ENCODE measurements around the gene ELFN2. TPM values are rescaled to one million over a fixed set of nuclear protein-coding genes. Genes with fewer than 3 reads are reported as not detected.

ELFN2 gene
- total RNA-seq, 1 donor from 2014 or later, result not detected

- no peaks in the 10 kb centered on the region for H3K4me1 Mint-ChIP-seq
- ChIA-PET CTCF (no interaction called here), POLR2A (no interaction called here)
- DNase-seq (no peak), ATAC-seq (ENCODE audit: low read depth) (no peak)
- no peak overlapping the region for H3K4me3 Mint-ChIP-seq
- peaks cover 13% of the 10 kb centered on the region for H3K27me3 Mint-ChIP-seq
- H3K36me3 Mint-ChIP-seq (ENCODE audit: low read depth), result no peaks in the 10 kb centered on the region
- H3K27ac Mint-ChIP-seq, result no peak overlapping the region
- intact Hi-C loops (cut with micrococcal nuclease), result no loop called here
- H3K9me3 Mint-ChIP-seq, result no peaks in the 10 kb centered on the region
- no peak for TF ChIP-seq CTCF (IDR thresholded peaks at IDR 0.05)
Measured at GRCh38 chr22:37354261-37354660, 73.0 kb downstream of the ELFN2 start.

GRCh38 chr22:37353839-37354238 is 73.4 kb downstream of the ELFN2 start:
- POLR2A ChIA-PET, result no interaction called here
- intact Hi-C loops (cut with micrococcal nuclease), result no loop called here
- TF ChIP-seq CTCF (IDR thresholded peaks at IDR 0.05), result no peak
- no peak overlapping the region for H3K4me3 Mint-ChIP-seq
- H3K36me3 Mint-ChIP-seq (ENCODE audit: low read depth), result no peaks in the 10 kb centered on the region
- no peaks in the 10 kb centered on the region for H3K9me3 Mint-ChIP-seq
- CTCF ChIA-PET, result no interaction called here
- H3K27me3 Mint-ChIP-seq, result peaks cover 13% of the 10 kb centered on the region
- H3K4me1 Mint-ChIP-seq, result no peaks in the 10 kb centered on the region
- DNase-seq (no peak), ATAC-seq (ENCODE audit: low read depth) (no peak)
- H3K27ac Mint-ChIP-seq, result no peak overlapping the region

GRCh38 chr22:37352481-37352880 is 74.8 kb downstream of the ELFN2 start:
- ChIA-PET POLR2A (no interaction called here), CTCF (no interaction called here)
- H3K4me3 Mint-ChIP-seq, result no peak overlapping the region
- ATAC-seq (ENCODE audit: low read depth), result no peak
- intact Hi-C loops (cut with micrococcal nuclease), result no loop called here
- no peaks in the 10 kb centered on the region for H3K4me1 Mint-ChIP-seq
- no peak overlapping the region for H3K27ac Mint-ChIP-seq
- peaks cover 15% of the 10 kb centered on the region for H3K27me3 Mint-ChIP-seq
- H3K9me3 Mint-ChIP-seq, result no peaks in the 10 kb centered on the region
- DNase-seq, result no peak
- TF ChIP-seq CTCF (IDR thresholded peaks at IDR 0.05), result no peak
- H3K36me3 Mint-ChIP-seq (ENCODE audit: low read depth), result no peaks in the 10 kb centered on the region

- H3K4me3 Mint-ChIP-seq, result no peak overlapping the region
- H3K9me3 Mint-ChIP-seq, result no peaks in the 10 kb centered on the region
- DNase-seq (no peak), ATAC-seq (ENCODE audit: low read depth) (no peak)
- H3K36me3 Mint-ChIP-seq (ENCODE audit: low read depth), result no peaks in the 10 kb centered on the region
- peaks cover 13% of the 10 kb centered on the region for H3K27me3 Mint-ChIP-seq
- ChIA-PET CTCF (no interaction called here), POLR2A (no interaction called here)
- H3K4me1 Mint-ChIP-seq, result no peaks in the 10 kb centered on the region
- no peak for TF ChIP-seq CTCF (IDR thresholded peaks at IDR 0.05)
- H3K27ac Mint-ChIP-seq, result no peak overlapping the region
- intact Hi-C loops (cut with micrococcal nuclease), result no loop called here
Measured at GRCh38 chr22:37351232-37351631, 76.0 kb downstream of the ELFN2 start.

- CTCF ChIA-PET, result no interaction called here
- Mint-ChIP-seq H3K27me3 (peaks cover 19% of the 10 kb centered on the region), H3K4me3 (no peak overlapping the region), H3K9me3 (no peaks in the 10 kb centered on the region), H3K4me1 (no peaks in the 10 kb centered on the region), H3K36me3 (ENCODE audit: low read depth) (no peaks in the 10 kb centered on the region), H3K27ac (no peak overlapping the region)
- POLR2A ChIA-PET, result interaction anchor here (0.6 kb wide), 1 partner anchor 250 kb away, joined by 3 read pairs; no protein-coding TSS in a partner anchor
- no peak for DNase-seq
- intact Hi-C loops (cut with micrococcal nuclease), result no loop called here
- no peak for TF ChIP-seq CTCF (IDR thresholded peaks at IDR 0.05)
- no peak for ATAC-seq (ENCODE audit: low read depth)
Measured at GRCh38 chr22:37349043-37349814, 78.0 kb downstream of the ELFN2 start.
